ENCODE results near the gene ZNF280D. TPM values are rescaled to one million over a fixed set of nuclear protein-coding genes. Genes with fewer than 3 reads are reported as not detected.
A peak's percentile ranks its signal among the peaks of the same experiment; 100 is the strongest.

The ZNF280D gene
- total and polyA plus RNA-seq, 2 of the 4 experiments (the other 2 are of a cell fraction), result 8.3 to 21.0 TPM

DNA sequence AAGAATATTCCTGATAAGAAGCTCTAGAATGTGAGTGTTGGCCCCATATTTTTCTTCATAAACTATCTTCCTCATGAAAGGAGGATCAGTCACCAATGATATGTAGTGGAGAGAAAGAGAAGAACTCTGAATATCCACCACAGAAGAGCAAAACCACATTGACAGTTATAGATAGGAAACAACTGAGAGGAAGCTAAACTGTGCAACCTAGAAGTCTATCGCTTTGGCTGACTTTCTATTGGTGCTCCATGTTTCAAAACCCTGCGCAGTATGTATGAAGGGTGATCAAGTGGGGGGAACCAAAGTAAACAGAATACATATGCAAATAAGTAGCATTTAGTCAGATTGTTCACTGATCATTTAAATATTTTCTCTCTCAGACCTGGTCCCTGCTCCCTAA lies 41.0 kb upstream of the ZNF280D start:
- Histone ChIP-seq H2AK5ac (ENCODE audit: low read depth, low read length) (no peak overlapping the region), H4K91ac (ENCODE audit: insufficient read depth, low read depth, low read length) (no peak overlapping the region), H3K27ac (ENCODE audit: insufficient read depth, low read length) (no peak overlapping the region), H3K4me3 (ENCODE audit: insufficient read depth, low read depth, low read length) (no peak overlapping the region), H3K23ac (ENCODE audit: low read depth, low read length) (no peak overlapping the region), H3K9me3 (ENCODE audit: control insufficient read depth, insufficient read depth, low read length) (no peaks in the 10 kb centered on the region), H2AFZ (replicated peaks; ENCODE audit: low read length, poor library complexity) (no peak overlapping the region), H3K4me2 (ENCODE audit: low read depth, low read length) (no peak overlapping the region), H2BK15ac (ENCODE audit: low read depth, low read length) (peak overlapping the region; percentile 61; the same call in 2 of the 3 replicates), H4K8ac (ENCODE audit: low read depth in 2 of 2, low read length in 2 of 2) (no peak overlapping the region), H3K36me3 (ENCODE audit: control insufficient read depth, insufficient read depth, low read length) (no peaks in the 10 kb centered on the region), H3K4me1 (ENCODE audit: control insufficient read depth, insufficient read depth, low read length) (peaks cover 4% of the 10 kb centered on the region), H3K9ac (ENCODE audit: low read depth, low read length) (no peak overlapping the region), H3K56ac (ENCODE audit: extremely low read depth, insufficient read depth, low read length) (no peak overlapping the region), H2BK120ac (ENCODE audit: low read depth, low read length) (peak overlapping the region; percentile 26; the same call in 1 of the 2 replicates), H4K20me1 (ENCODE audit: insufficient read depth, low read length) (no peaks in the 10 kb centered on the region), H3K4ac (ENCODE audit: low read depth, low read length) (peak overlapping the region; percentile 10; the same call in 1 of the 2 replicates), H2AK9ac (replicated peaks; ENCODE audit: low read depth, low read length, poor library complexity) (no peak overlapping the region), H2BK5ac (ENCODE audit: low read depth, low read length, poor library complexity, severe bottlenecking) (no peak overlapping the region), H3K27me3 (ENCODE audit: control insufficient read depth, insufficient read depth, low read length) (no peaks in the 10 kb centered on the region), H3K79me1 (ENCODE audit: low read depth in 1 of 2, low read length in 2 of 2) (no peaks in the 10 kb centered on the region), H3K14ac (replicated peaks; ENCODE audit: low read depth, low read length) (no peak overlapping the region), H3K9me1 (ENCODE audit: insufficient read depth, low read length) (peaks cover 6% of the 10 kb centered on the region; the same call in 1 of the 2 replicates), H2BK20ac (ENCODE audit: low read depth, low read length) (no peak overlapping the region), H3K18ac (ENCODE audit: low read depth, low read length) (no peak overlapping the region), H4K5ac (ENCODE audit: low read depth, low read length) (no peak overlapping the region; the same call in 1 of the 2 replicates)
- no TSS peak for BruUV-seq (replicated peaks)
- WGBS, 2 experiments (ENCODE audit: extremely low coverage in 2 of 2, insufficient read length in 1 of 2), result no CpG with 5 or more reads among the region's 2 CpGs
- in situ Hi-C loops (cut with MboI; ENCODE audit: low sequenced_read_pairs), result no loop called here
- ChIA-PET POLR2A (ENCODE audit: unreplicated experiment) (no interaction called here), CTCF (no interaction called here)
- intact Hi-C loops (cut with micrococcal nuclease), result no loop called here
- dilution Hi-C loops (cut with HindIII; ENCODE audit: low sequenced_read_pairs, unreplicated experiment), result no loop called here
- DNase-seq (no peak), ATAC-seq (ENCODE audit: low read depth) (no peak)
- TF ChIP-seq RCOR1 (IDR thresholded peaks at IDR 0.05; ENCODE audit: insufficient replicate concordance, low read length) (no peak), BHLHE40 (IDR thresholded peaks at IDR 0.05; ENCODE audit: low read depth, low read length) (no peak), RFX5 (IDR thresholded peaks at IDR 0.05; ENCODE audit: low read depth, low read length) (no peak), MXI1 (IDR thresholded peaks at IDR 0.05; ENCODE audit: borderline replicate concordance, low read depth, low read length) (no peak), POLR2A (IDR thresholded peaks at IDR 0.05; ENCODE audit: low read depth, low read length) (no peak), CHD1 (IDR thresholded peaks at IDR 0.05; ENCODE audit: low read depth, low read length) (no peak), FOS (IDR thresholded peaks at IDR 0.05; ENCODE audit: low read depth, low read length) (no peak), ELK1 (IDR thresholded peaks at IDR 0.05; ENCODE audit: borderline replicate concordance, low read depth, low read length) (no peak), MAZ (IDR thresholded peaks at IDR 0.05; ENCODE audit: borderline replicate concordance, low read depth, low read length) (no peak), MAFK (IDR thresholded peaks at IDR 0.05; ENCODE audit: low read depth, low read length) (no peak), CEBPB (IDR thresholded peaks at IDR 0.05; ENCODE audit: low read depth, low read length) (no peak)
- TF ChIP-seq, protein P1, sequence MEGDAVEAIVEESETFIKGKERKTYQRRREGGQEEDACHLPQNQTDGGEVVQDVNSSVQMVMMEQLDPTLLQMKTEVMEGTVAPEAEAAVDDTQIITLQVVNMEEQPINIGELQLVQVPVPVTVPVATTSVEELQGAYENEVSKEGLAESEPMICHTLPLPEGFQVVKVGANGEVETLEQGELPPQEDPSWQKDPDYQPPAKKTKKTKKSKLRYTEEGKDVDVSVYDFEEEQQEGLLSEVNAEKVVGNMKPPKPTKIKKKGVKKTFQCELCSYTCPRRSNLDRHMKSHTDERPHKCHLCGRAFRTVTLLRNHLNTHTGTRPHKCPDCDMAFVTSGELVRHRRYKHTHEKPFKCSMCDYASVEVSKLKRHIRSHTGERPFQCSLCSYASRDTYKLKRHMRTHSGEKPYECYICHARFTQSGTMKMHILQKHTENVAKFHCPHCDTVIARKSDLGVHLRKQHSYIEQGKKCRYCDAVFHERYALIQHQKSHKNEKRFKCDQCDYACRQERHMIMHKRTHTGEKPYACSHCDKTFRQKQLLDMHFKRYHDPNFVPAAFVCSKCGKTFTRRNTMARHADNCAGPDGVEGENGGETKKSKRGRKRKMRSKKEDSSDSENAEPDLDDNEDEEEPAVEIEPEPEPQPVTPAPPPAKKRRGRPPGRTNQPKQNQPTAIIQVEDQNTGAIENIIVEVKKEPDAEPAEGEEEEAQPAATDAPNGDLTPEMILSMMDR (conservative IDR thresholded peaks at IDR 0.05; ENCODE audit: low read depth, low read length), result no peak
- TF ChIP-seq, protein P2, sequence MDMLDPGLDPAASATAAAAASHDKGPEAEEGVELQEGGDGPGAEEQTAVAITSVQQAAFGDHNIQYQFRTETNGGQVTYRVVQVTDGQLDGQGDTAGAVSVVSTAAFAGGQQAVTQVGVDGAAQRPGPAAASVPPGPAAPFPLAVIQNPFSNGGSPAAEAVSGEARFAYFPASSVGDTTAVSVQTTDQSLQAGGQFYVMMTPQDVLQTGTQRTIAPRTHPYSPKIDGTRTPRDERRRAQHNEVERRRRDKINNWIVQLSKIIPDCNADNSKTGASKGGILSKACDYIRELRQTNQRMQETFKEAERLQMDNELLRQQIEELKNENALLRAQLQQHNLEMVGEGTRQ (IDR thresholded peaks at IDR 0.05; ENCODE audit: low read depth, low read length), result no peak
